Uterus (tissue), 2 donors: ENCODE measurements around the gene TIMP1.

Source experiments
- CTCF ChIP-seq, 4 experiments: fragments of 200-600 bp in 2 of 4; fragments of 450-650 bp in 2 of 4; sonication (generic) in 2 of 4; IDR thresholded peaks; one replicate each; pipeline ENCODE4 v1.5.1; 2016 to 2019; ENCODE audit warnings: antibody characterized with exemption in 4 of 4, mild to moderate bottlenecking in 2 of 4, moderate library complexity in 1 of 4
- POLR2A ChIP-seq, 2 donors: fragments of 450-650 bp; IDR thresholded peaks; one replicate each; pipeline ENCODE4 v1.6.1; 2016; ENCODE audit warnings: antibody characterized with exemption in 2 of 2, mild to moderate bottlenecking in 1 of 2, moderate library complexity in 1 of 2

- no peak for TF ChIP-seq CTCF (IDR thresholded peaks at IDR 0.05)
- TF ChIP-seq POLR2A (IDR thresholded peaks at IDR 0.05) = no peak
Observed at GRCh38 chrX:47578692-47579091, 3.5 kb upstream of the TIMP1 start.
